ENCODE data around the gene JPH3.
"Not testable (repeated sequence)": the region's sequence is repeated elsewhere in the genome, so short reads cannot be mapped to it uniquely, and the experiment has no call there.

JPH3 gene

DNA sequence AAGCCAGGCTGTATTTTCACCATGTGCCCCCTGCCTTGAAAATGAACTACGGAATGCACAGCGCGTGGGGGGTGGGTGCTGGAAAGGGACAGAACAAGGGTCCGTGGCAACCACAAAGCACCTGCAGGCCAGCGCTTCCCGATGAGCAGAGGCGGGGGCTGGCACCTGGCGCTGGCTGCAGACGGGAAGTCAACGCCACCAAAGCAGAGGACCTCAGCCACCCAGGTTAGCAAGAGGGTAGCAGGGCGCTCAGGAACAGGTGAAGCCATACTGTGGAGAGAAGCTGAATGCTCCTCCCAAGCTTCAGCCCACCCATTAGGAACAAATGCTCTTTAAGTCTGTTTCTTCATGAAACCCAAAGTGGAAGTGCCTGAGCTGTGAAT, 98.8 kb downstream of the JPH3 start:
- DNase-seq: no peak

DNA sequence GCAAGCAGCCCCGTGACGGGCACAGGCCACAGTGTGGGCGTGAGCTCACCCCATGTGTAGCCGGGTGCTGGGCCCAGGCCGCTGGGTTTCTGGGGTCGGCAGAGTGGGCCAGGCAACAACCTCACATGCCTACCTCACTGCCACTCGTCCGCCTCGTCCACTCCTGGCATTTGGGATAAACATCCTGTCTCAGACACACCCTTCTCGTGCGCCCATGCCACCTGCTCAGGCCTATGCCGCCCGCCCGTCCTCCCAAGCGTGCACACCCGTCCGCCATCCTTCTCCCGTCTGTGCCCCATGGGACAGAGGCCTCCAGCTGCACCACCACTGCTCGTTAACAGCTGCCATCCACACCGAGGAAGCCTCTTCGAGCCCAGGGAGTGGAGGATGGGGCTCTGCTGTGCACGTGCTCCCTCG, 99.2 kb downstream of the JPH3 start:
- no peak for DNase-seq

DNA sequence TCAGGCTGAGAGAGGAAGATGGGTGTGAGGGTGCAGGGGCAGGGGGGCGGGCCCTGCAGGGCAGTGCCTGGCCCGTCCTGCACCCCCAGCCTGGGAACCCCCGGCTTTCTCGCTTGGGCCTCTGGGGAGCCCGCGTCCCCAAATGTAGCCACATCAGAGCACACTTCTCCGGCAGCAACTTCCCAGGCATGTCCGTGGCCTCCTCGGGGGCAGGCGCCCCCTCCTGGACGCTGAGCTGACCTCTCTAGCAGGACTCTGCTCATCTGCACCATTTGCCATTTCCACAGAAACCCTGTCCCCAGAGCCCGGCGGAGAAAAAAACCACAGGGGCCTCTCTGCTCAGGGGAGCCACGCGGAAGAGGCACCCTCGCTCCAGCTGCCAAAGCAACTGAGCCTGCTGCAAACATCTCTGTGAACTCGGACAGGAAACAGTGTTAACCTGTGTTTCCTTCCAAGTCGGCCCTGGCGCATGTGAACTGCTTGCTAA, 100.1 kb downstream of the JPH3 start:
- DNase-seq: no peak

DNA sequence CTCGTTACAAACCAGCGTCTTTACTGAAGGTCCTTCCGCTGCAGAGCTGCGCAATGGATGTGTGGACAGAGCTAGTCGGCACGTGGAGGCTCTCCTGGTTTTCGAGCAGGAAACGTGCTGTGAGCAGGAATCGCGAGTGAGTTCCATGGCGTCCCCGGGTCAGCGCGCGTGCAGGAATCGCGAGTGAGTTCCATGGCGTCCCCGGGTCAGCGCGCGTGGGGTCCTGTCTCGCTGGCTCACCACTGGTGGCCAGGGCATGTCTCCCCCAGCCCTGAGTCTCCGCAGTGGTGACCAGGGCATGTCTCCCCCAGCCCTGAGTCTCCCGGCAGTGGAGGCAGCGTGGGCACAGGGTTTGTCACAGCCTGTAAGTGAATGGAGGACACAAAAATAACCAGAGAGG, 100.8 kb downstream of the JPH3 start:
- no peak for DNase-seq

DNA sequence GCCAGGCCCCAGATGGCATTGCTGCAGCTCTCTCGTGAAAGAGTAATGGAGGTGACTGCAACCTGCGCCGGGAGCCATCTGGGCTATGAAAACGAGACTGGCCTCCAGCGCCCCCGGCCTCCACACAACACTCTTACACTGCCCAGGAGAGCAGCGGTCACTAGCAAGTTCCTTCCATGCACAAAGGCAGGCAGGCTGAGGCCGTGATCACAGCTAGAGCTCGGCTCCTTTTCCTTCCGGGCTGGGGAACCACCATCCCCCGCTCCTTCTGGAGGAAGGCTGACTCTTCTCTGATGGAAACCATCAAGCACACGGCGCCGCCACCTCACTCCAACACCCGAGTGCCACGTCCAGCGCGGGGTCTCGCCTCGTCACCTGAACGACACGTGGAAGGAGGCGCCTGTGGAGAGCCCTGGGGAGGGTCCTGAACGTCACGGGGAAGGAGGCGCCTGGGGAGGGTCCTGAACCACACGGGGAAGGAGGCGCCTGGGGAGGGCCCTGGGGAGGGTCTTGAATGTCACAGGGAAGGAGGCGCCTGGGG, 101.6 kb downstream of the JPH3 start:
- DNase-seq: no peak

DNA sequence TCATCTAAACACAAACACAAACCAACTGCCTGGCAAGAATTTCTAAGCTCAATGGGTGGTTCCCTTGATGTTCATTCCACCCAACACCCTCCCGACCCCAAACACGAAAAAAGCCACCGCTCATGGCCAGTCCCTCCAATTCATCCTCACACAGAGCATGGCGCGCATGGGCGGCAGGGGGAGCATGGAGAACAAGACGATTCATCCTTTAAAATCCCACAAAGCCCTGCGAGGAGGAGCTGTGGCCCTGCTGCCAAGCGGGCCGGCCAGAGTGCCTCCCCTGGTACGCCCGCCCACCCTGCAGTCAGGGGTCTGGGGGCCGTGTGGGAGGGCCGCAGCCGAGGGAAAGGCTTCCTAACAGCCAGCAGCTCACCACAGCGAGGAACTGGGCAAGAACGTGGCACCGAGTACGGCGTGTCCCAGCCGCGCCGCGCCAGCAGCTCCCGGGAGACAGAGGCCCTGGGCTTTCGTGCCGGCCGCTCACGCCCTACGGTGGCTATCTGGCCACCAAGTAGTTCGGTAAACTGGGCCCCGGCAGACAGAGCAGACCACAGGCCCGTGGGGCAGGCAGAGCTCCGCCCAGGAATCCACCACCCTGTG, 102.5 kb downstream of the JPH3 start:
- no peak for DNase-seq

DNA sequence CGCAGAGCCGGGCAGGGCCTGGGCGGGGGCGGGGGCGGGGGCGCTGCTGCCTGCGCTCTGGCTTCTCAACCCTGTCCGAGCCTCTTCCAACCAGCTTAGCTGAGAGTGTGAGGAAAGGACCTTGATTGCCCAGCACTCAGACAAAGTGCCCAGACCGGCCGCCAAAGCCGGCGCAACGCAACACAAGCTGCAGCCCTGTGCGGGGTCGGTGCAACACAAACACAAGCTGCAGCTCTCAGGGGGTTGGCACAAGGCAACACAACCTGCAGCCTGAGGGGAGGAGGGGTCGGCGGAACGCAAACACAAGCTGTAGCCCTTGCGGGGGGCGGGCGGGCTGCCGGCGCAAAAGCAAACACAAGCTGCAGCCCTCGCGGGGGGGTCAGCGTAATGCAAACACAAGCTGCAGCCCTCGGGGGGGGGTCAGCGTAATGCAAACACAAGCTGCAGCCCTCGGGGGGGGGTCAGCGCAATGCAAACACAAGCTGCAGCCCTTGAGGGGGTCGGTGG, 103.5 kb downstream of the JPH3 start:
- no peak for DNase-seq

DNA sequence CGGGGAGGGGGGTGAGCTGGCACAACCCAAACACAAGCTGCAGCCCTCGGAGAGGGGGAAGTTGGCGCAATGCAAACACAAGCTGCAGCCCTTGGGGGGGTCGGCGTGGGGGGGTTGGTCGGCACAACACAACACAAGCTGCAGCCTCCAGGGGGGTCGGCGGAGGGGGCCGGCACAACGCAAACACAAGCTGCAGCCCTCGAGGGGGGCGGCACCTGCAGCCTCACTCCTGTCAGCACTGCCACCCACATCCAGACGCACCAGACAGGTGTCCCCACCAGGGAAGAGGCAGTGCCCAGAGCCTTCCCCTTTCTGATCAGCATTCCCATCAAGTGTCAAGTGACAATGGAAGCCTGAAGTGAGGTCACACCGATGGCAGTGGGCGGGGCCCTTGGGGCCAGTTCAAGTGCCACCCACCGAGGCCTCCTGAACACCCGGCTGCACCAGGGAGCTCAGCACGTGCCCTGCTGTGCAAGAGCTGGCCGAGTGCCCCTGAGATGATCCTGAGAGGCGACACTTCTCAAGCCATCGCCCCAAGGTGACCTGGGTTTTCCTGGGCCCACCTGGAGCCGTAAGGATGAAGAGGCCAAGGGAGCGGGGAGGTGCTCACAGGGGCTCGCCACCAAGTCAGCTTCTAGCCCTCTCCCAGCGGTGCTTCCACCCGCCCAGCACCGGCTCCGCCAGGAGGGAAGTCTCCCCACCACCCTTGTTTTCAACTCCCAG, 104.1 kb downstream of the JPH3 start:
- DNase-seq: no peak

DNA sequence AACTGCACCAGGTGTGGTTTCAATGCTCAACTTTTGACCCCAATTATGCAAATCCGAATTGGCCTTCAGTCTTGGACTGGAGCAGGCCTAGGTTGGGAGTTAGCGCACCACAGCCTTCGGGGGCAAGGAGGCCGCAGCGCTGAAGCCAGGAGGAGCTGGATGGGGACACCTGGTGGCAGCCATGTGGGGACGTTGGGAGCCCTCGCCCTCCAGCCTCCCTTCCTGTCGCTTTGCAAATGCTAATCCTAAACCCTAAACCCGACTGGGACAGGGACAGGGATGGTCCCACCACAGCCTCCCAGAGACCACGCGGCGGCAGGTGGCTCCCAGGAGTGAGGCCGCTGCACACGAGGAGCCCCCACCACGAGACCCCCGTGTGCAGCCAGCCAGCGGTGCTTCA, 104.8 kb downstream of the JPH3 start:
- no peak for DNase-seq

DNA sequence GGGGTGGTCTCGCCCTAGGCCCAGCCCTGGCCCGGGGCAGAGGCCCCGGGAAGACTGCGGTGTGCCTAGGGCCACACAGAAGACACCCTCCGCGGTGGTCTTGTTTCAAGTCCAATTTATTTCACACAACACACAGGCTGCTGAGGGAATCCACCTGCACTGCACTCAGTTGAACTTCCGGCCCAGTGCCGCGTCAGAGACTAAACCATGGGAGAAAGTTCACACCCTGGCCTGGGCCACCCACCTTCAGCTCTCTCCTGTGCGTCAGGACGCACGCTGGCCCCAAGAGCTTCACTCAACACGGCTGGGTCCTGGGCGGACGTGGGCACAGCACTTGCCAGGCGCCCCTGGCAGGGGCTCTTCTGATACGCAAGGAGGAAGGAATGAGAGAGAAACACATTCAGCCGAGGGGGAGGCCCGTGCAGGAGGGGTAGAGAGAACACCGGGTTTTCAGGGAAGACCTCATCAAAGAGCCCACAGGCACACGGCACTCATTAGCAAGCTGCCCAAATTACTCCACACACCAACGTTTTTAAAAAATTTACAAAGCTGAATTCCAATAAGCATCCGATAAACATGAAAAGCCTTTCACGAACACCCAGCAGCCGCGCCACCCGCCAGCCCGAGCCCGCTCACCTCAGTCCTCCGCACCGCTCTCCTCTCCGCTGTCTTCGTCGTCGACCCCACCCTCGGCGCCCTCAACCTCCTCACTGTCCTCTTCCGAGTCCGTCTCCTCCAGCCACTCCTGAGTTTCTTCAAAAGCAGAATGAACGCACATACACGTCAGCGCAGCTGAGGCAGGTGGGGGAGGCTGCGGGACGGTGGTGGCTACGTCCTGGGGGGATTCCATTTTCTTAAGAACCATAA, 105.6 kb downstream of the JPH3 start:
- no peak for DNase-seq

DNA sequence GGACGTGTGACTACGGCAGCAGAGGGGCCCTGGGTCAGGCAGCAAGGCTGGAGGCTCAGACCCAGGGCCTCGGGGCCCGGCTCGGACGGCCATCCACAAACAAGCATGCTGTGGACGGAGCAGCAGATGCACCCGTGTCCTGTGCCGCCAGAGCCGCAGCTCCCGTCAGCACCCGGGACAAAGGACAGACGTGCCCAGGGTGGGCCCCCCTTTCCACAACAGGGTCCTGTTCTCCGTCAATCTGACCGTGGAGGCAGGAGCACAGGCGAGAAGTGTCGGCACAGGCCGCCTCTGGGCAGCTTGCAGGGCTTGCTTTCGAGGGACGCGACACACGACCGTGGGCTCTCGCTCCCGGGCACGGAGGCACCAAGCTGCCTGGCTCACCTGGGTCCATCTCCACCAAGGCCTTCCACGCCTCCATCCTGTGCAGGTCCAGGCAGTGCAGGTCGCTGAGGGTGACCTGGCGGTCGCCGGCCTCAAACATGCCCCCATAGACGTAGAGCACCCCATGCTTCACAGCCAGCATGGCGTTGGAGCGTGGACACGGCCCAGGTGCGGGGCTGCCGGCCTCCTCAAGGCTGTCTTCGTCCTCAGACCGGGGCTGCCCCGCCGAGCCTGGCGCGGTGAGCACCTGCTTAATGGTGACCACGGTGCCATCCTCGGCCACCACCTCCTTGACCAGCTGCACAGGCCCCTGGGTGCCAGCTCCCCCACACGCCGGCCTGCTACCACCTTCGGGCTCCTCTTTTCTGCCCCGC, 106.8 kb downstream of the JPH3 start:
- no peak for DNase-seq

DNA sequence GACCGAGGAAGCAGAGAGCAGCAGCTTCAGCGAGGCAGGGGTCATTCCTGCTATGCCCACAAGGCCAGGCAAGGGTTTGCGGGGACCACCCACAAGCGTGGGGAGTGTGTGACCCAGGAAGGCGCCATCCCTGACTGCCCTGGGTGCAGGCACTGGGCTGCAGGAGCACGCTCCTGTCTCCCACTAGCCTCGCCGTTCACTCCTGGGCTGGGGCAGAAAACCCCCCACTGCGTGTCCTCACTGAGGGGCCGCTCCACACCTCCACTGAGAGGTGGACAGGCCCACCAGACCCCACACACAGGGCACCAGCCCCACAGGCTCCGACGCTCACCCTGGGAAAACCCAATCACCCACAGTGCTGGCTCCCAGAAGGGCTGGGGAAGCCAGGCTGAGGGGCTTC, 107.4 kb downstream of the JPH3 start:
- DNase-seq: no peak

DNA sequence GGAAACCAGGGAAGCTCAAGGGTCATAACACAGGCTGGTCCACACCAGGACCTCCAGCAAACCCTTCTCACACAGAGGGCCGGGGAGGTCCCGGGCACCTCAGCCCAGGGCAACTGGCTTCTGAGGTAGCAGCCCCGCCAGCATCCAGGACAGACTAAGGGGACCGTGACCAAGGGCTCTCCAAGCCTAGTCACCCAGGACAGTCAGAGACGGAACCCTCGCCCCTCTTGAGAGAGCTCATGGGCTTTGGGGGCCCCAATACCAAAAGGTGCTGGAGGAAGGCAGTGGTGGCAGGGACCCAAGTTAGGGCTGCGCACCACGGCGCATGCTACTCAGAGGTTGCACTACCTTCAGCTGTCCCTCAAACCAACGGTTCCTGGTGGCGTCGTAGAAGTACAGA, 108.6 kb downstream of the JPH3 start:
- no peak for DNase-seq

DNA sequence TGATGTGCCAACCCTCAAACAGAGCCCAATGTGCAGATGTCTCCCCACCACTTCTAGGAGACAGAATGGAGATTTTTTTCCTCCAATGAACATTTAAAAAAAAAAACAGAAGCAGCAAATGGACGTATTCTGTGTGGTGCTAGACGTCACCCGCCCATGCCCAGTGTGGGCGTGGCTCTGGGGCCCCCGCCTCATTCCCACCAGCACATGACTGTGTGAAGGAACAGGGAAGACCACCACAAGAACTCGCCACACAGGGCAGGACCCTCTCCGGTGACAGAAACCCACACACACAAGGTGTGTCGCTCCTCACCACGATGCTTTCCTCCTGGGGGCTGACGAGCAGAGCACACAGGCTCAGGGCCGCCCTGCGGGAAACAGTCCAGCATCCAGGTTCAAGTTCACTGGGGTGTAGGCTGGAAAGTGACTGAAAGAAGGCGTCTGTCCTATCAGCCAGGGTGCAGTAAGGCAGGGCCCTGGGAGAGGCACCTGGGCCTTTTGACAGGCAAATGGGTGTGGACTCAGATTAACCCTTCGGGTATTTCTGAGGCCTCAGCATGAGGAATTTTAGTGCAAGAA, 110.0 kb downstream of the JPH3 start:
- DNase-seq: no peak

DNA sequence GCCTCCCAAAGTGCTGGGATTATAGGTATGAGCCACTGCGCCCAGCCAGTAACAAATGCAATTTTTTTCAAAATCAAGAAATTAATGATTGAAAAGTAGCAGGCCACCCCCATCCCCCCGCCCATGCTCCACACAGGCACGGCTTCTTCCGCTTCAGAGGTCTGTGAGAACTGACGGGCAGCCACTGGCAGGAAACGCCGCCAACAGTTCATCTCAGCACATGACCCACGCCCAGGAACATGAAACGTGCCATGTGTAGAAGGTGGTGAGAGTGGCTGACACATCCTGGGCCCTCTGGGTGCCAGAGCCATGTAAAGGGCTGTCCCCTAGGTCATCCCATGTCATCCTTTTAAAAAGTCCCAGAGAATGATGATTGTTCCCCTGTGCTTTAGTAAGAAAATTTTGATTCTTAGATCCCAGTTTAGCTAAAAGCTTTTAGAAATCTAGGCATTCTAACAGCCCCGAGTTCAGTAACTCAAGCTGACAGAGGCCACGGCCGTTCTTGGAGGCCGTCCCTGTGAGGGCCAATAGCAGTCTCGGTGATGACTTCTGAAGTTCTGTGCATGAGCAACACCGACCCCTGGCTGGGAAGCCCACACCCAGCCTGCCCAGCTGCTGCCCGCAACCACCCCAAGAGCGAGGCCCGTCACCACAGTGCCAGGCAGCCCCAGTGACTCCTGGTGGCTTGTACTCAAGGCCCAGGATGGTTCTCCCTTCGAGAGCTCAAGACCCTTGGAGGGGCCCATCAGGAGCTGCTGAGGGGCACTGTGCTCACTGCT, 111.3 kb downstream of the JPH3 start:
- DNase-seq: peak in 2 of 4 experiments; percentile 46 to 48

DNA sequence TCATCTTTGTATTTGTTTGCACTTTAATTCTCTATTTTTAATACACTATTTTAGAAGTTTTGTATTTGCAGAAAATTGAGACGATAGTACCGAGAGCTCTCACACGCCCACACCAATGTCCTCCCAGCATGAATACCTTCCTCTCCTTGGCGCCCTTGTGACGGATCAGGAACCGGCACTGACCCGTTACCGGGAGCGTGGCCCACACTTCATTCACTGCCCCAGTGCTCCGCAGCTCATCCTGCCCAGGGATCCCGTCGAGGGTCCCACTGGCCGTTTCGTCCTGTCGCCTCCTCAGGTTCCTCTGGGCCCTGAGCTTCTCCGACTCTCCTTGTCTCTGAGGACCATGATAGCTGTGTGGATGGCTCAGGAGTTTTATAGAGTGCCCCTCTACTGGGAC, 112.9 kb downstream of the JPH3 start:
- DNase-seq: no peak

DNA sequence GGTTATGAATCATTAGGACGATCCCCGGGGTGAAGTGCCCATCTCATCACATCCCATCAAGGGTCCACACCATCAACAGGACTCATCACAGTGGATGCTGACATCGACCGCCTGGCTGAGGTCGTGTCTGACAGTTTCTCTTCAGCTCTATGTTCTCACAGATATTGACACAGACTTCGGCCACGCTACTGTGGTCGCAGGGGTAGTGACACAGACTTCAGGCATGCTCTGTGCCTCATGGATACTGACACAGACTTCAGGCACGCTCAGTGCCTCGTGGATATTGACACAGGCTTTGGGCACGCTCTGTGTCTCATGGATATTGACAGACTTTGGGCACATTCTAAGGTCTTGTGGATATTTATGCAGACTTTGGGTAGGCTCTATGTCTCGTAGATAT, 113.3 kb downstream of the JPH3 start:
- no peak for DNase-seq

DNA sequence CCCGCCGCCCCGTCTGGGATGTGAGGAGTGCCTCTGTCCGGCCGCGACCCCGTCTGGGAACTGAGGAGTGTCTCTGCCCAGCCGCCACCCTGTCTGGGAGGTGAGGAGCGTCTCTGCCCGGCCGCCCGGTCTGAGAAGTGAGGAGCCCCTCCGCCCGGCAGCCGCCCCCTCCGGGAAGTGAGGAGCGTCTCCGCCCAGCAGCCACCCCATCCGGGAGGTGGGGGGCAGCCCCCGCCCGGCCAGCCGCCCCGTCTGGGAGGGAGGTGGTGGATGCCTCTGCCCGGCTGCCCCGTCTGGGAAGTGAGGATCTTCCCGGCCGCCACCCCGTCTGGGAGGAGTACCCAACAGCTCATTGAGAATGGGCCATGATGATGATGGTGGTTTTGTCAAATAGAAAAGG, 116.5 kb downstream of the JPH3 start:
- DNase-seq: not testable (repeated sequence)

DNA sequence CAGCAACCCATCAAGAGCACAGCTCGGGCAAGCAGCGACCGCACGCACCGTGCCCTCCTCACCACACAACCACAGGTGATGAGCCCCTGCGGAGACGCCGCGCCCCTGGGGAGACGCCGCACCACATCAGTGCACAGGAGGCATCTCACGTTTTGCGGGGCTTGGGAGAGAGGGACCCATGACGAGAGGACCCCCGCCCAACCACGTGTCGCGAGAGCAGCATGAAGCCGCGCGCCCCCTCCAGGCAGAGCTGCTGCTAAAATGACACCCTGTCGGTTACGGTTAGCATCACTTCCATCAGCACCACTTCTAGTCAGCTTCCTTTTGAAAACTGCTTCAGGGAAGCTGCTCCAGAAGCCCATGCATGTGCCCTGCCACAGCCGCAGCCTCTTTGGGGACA, 118.1 kb downstream of the JPH3 start:
- no peak for DNase-seq

DNA sequence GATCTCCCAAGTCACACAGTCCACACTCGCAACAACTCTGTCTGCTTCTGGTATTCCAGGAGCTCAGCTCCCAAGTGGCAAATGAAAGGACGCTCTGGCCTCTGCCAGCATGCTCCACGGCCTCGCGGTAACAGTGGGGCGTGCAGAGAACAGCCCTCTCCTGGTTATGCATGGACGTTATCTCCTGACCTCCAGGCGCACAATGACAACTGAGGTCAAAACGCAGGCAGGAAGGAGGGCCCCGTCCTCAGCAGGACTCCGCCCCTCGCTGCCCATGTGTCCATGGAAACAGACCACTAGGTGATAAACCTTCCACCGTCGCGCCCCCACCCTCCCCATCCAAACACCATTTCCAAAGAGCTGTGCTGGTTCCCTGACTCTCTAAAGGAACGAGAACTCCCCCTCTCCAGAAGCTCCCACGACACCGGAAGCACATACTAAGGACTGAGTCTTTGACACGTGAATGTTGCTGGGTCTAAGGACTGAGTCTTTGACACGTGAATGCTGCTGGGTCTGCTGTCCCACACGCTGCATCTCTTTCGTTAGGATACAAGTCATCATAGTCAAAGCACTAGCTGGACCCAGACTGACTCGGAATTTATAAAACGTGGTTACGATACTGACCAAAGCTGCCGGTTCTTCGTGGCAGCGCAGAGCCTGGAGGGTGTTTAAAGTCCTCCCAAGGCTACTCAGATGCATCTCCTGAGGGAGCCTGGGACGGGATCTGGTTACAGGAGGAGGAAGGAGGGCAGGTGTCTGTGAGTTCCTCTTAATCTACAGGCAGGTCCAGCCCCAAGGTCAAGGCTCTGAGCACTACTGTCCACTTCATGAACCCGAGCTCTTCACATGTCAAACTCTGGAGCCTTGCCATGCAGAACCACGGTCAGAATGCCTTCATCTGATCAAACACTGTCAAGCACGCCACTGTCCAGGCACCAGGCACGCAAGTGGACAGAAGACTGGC, 119.6 kb downstream of the JPH3 start:
- DNase-seq: no peak
